H1 (cell line): ENCODE results near the gene WASL. TPM values are rescaled to one million over a fixed set of nuclear protein-coding genes. Genes with fewer than 3 reads are reported as not detected.

ENCODE experiments used
- CTCF ChIA-PET: fragments of 300-600 bp; sonication (Branson Sonifier 250); formaldehyde crosslinking; loops from one replicate; lab custom pipeline; 2021; ENCODE audit not compliant: partially characterized antibody; lab: Charles Lee
- POLR2A ChIA-PET: fragments of 300-600 bp; sonication (Branson Sonifier 250); formaldehyde crosslinking; loops from one replicate; lab custom pipeline; 2021; ENCODE audit warnings: inconsistent platforms; ENCODE audit not compliant: partially characterized antibody; lab: Charles Lee
- DNase-seq, 2 experiments: peaks; one replicate each; pipeline versions ENCODE4 v3.0.0 to v3.0.0-alpha.2; 2010 to 2022; ENCODE audit warnings: low spot score in 2 of 2, low read depth in 1 of 2, mixed read lengths in 1 of 2
- FAIRE-seq: peaks from 2 replicates; lab custom pipeline; 2011; peaks lifted over from hg19 to GRCh38; lab: Jason Lieb, UNC
- H2AFZ ChIP-seq: 2 replicates; pipeline ENCODE4 v1.8.1; 2012; ENCODE audit warnings: low read length, inconsistent platforms
- H2AK5ac ChIP-seq: 2 replicates; pipeline ENCODE4 v1.6.1; 2013; ENCODE audit warnings: low read depth, low read length
- H2BK120ac ChIP-seq: replicated peaks from 2 replicates; pipeline ENCODE3; 2013; ENCODE audit warnings: low read depth, low read length, inconsistent platforms
- H2BK12ac ChIP-seq: 2 replicates; pipeline ENCODE4 v1.6.1; 2013; ENCODE audit warnings: low read depth, low read length
- H2BK15ac ChIP-seq: 2 replicates; pipeline ENCODE4 v1.6.1; 2013; ENCODE audit warnings: low read length
- H2BK20ac ChIP-seq: 2 replicates; pipeline ENCODE4 v1.6.1; 2013; ENCODE audit warnings: low read length
- H2BK5ac ChIP-seq: 2 replicates; pipeline ENCODE4 v1.6.1; 2013; ENCODE audit warnings: low read depth, low read length
- H3K14ac ChIP-seq: 2 replicates; pipeline ENCODE4 v1.6.1; 2013; ENCODE audit warnings: inconsistent platforms; ENCODE audit not compliant: insufficient read length
- H3K18ac ChIP-seq: 2 replicates; pipeline ENCODE4 v1.6.1; 2013; ENCODE audit warnings: low read length; ENCODE audit errors: extremely low read depth
- H3K23ac ChIP-seq: 2 replicates; pipeline ENCODE4 v1.6.1; 2013; ENCODE audit warnings: inconsistent platforms; ENCODE audit not compliant: insufficient read length
- H3K23me2 ChIP-seq: 2 replicates; pipeline ENCODE4 v1.6.1; 2013; ENCODE audit warnings: low read depth, low read length
- H3K27ac ChIP-seq: 2 replicates; pipeline ENCODE4 v1.6.1; 2011; ENCODE audit warnings: low read depth, low read length, inconsistent platforms
- H3K27me3 ChIP-seq, 4 experiments: replicated peaks in 1 of 4; 1 replicate in 1 of 4; 2 replicates in 3 of 4; pipeline versions ENCODE4 v1.6.1 to v1.8.1; 2011 to 2013; ENCODE audit warnings: low read length in 3 of 4, mild to moderate bottlenecking in 3 of 4, inconsistent platforms in 2 of 4, mixed read lengths in 2 of 4, moderate library complexity in 1 of 4; ENCODE audit not compliant: control insufficient read depth in 3 of 4, insufficient read depth in 3 of 4; ENCODE audit errors: extremely low read depth in 1 of 4
- H3K36me3 ChIP-seq, 4 experiments: 2 replicates each; pipeline versions ENCODE4 v1.6.1 to v1.8.1; 2011 to 2013; ENCODE audit warnings: mild to moderate bottlenecking in 4 of 4, low read length in 3 of 4, moderate library complexity in 2 of 4, control low read depth in 1 of 4, inconsistent platforms in 1 of 4; ENCODE audit not compliant: insufficient read depth in 4 of 4, control insufficient read depth in 2 of 4
- H3K4ac ChIP-seq: replicated peaks from 2 replicates; pipeline ENCODE3; 2013; ENCODE audit warnings: low read length, low read depth, mixed read lengths, inconsistent platforms; ENCODE audit not compliant: insufficient read length
- H3K4me1 ChIP-seq, 4 experiments: replicated peaks in 1 of 4; 1 replicate in 1 of 4; 2 replicates in 3 of 4; pipeline versions ENCODE4 v1.6.1 to v1.8.1; 2011 to 2013; ENCODE audit warnings: low read length in 3 of 4, inconsistent platforms in 2 of 4, mixed read lengths in 1 of 4; ENCODE audit not compliant: insufficient read depth in 4 of 4, control insufficient read depth in 3 of 4
- H3K4me2 ChIP-seq, 2 experiments: 2 replicates each; pipeline versions ENCODE4 v1.6.1 to v1.8.1; 2011 to 2013; ENCODE audit warnings: low read depth in 2 of 2, low read length in 2 of 2, control low read depth in 1 of 2, inconsistent platforms in 1 of 2, mild to moderate bottlenecking in 1 of 2; ENCODE audit not compliant: insufficient read depth in 1 of 2
- H3K4me3 ChIP-seq, 4 experiments: fragments of 200-600, 300-600 bp in 1 of 4; sonication (generic), shearing (Covaris generic), sonication (Bioruptor Twin) in 1 of 4; 2 replicates each; pipeline versions ENCODE4 v1.5.1 to v1.8.1; 2011 to 2016; ENCODE audit warnings: low read length in 4 of 4, low read depth in 3 of 4, control low read depth in 2 of 4, inconsistent platforms in 2 of 4, mild to moderate bottlenecking in 2 of 4, mixed read lengths in 1 of 4, moderate library complexity in 1 of 4; ENCODE audit not compliant: insufficient read depth in 2 of 4; ENCODE audit errors: extremely low read depth in 1 of 4
- H3K56ac ChIP-seq: replicated peaks from 2 replicates; pipeline ENCODE3; 2013; ENCODE audit warnings: low read depth, mild to moderate bottlenecking, mixed read lengths, low read length, inconsistent platforms; ENCODE audit not compliant: insufficient read length
- H3K79me1 ChIP-seq: 2 replicates; pipeline ENCODE4 v1.6.1; 2013; ENCODE audit warnings: low read depth, low read length, control low read depth
- H3K79me2 ChIP-seq, 2 experiments: 2 replicates each; pipeline versions ENCODE4 v1.6.1 to v1.8.1; 2012 to 2013; ENCODE audit warnings: low read length in 2 of 2, mild to moderate bottlenecking in 2 of 2, inconsistent platforms in 1 of 2; ENCODE audit not compliant: insufficient read depth in 2 of 2, control insufficient read depth in 1 of 2
- H3K9ac ChIP-seq, 4 experiments: replicated peaks in 1 of 4; 1 replicate in 1 of 4; 2 replicates in 3 of 4; pipeline versions ENCODE4 v1.6.1 to v1.8.1; 2011 to 2013; ENCODE audit warnings: low read depth in 3 of 4, low read length in 3 of 4, control low read depth in 2 of 4, mild to moderate bottlenecking in 2 of 4, moderate library complexity in 2 of 4, inconsistent platforms in 1 of 4; ENCODE audit errors: extremely low read depth in 1 of 4
- H3K9me3 ChIP-seq, 2 experiments: 2 replicates each; pipeline versions ENCODE4 v1.6.1 to v1.8.1; 2012 to 2013; ENCODE audit warnings: mild to moderate bottlenecking in 2 of 2, moderate library complexity in 2 of 2, control low read depth in 1 of 2, inconsistent platforms in 1 of 2, low read depth in 1 of 2, low read length in 1 of 2, mixed read lengths in 1 of 2; ENCODE audit not compliant: insufficient read depth in 2 of 2
- H4K20me1 ChIP-seq, 2 experiments: replicated peaks in 1 of 2; 2 replicates each; pipeline versions ENCODE3 to v1.8.1; 2011 to 2013; ENCODE audit warnings: inconsistent platforms in 2 of 2, low read length in 2 of 2, mild to moderate bottlenecking in 1 of 2; ENCODE audit not compliant: insufficient read depth in 2 of 2, control insufficient read depth in 1 of 2
- H4K5ac ChIP-seq: 2 replicates; pipeline ENCODE4 v1.6.1; 2013; ENCODE audit warnings: low read length, low read depth, mixed read lengths, inconsistent platforms; ENCODE audit not compliant: insufficient read length
- H4K8ac ChIP-seq: 2 replicates; pipeline ENCODE4 v1.8.0; 2013; ENCODE audit warnings: mild to moderate bottlenecking, moderate library complexity, low read length, inconsistent platforms; ENCODE audit not compliant: insufficient read depth; ENCODE audit errors: extremely low read depth
- H4K91ac ChIP-seq: replicated peaks from 2 replicates; pipeline ENCODE3; 2013; ENCODE audit warnings: low read length, mixed read lengths, inconsistent platforms; ENCODE audit not compliant: insufficient read length
- CTCF ChIP-seq, 3 experiments: IDR thresholded peaks; 1 replicate in 2 of 3; 2 replicates in 1 of 3; pipeline versions ENCODE4 v1.5.1 to v1.6.1; 2011; ENCODE audit warnings: low read length in 3 of 3, mild to moderate bottlenecking in 3 of 3, inconsistent platforms in 2 of 3, low read depth in 1 of 3, moderate library complexity in 1 of 3; ENCODE audit not compliant: insufficient read depth in 1 of 3; ENCODE audit errors: control extremely low read depth in 1 of 3
- KDM4A ChIP-seq: IDR thresholded peaks from one replicate; pipeline ENCODE4 v1.7.1; 2012; ENCODE audit warnings: low read depth, mild to moderate bottlenecking, moderate library complexity, low read length, inconsistent platforms; ENCODE audit not compliant: severe bottlenecking
- SUZ12 ChIP-seq: fragments of 200-600 bp; sonication (generic); IDR thresholded peaks from 2 replicates; pipeline ENCODE4 v1.6.1; 2012; ENCODE audit warnings: mild to moderate bottlenecking, inconsistent platforms, low read length, moderate library complexity, mixed read lengths
- TCF12 ChIP-seq: IDR thresholded peaks from 2 replicates; pipeline ENCODE4 v1.6.1; 2011; ENCODE audit warnings: low read depth, mild to moderate bottlenecking, low read length
- WGBS, 2 experiments: shearing (Covaris generic) in 1 of 2; methylation state at CpG; one replicate each; pipeline versions ENCODE4 v1.1.6 to v1.1.7; 2013 to 2015; ENCODE audit warnings: low lambda C conversion rate in 2 of 2, mixed read lengths in 2 of 2, inconsistent platforms in 1 of 2, low coverage in 1 of 2, missing lambda C conversion rate in 1 of 2; ENCODE audit not compliant: insufficient replicate concordance in 2 of 2, insufficient coverage in 1 of 2, insufficient read length in 1 of 2; ENCODE audit errors: extremely low coverage in 1 of 2, missing lambda C conversion rate in 1 of 2; 5-methylcytosine and 5-hydroxymethylcytosine counted together
- polyA plus RNA-seq, 7 experiments: library from polyadenylated mRNA; depleted of rRNA in 3 of 7; stranded (reverse) in 5 of 7; unstranded in 2 of 7; fragments of >200 nt in 5 of 7; fragments of 200-250 nt in 2 of 7; gene quantifications; 1 replicate in 5 of 7; 2 replicates in 1 of 7; 4 replicates in 1 of 7; pipeline versions ENCODE4 v1.2.1 to v1.2.3, GENCODE V29; 2011 to 2013; ENCODE audit warnings: missing spikeins in 2 of 7, mixed read lengths in 2 of 7
- total RNA-seq: library from RNA; stranded (reverse); fragmentation: NEBNext Ultra II Directional; extraction: Animal tissue kit (Norgen Biotek cat#: 25700); gene quantifications from 2 replicates; pipeline ENCODE4 v1.2.1, GENCODE V29; 2021

WASL gene
- total and polyA plus RNA-seq, 2 of the 8 experiments (the other 6 are each of a cell fraction or from before 2014, with no cell fraction given): 7.7 to 38.9 TPM

- H4K5ac ChIP-seq: no peak overlapping the region
- no peak overlapping the region for H2BK15ac ChIP-seq
- H4K91ac ChIP-seq: no peak overlapping the region
- H3K4ac ChIP-seq: no peak overlapping the region
- no peak for TF ChIP-seq CTCF (IDR thresholded peaks at IDR 0.05; ENCODE audit: control extremely low read depth in 1 of 3, insufficient read depth in 1 of 3, low read depth in 1 of 3, low read length in 3 of 3)
- no peak for TF ChIP-seq TCF12
- no peak for TF ChIP-seq KDM4A
- TF ChIP-seq SUZ12: no peak
- WGBS, 2 experiments: 90% methylated on average over 1 of the region's 1 CpG; no CpG with 5 or more reads in 1 of the 2 experiments
- peaks cover 0 to 2% (median 0%) of the 10 kb centered on the region in 4 experiments; a peak in 1 of 7 replicates for H3K4me1 ChIP-seq
- H2BK20ac ChIP-seq: no peak overlapping the region
- no peak overlapping the region for H3K14ac ChIP-seq
- no peak overlapping the region for H3K4me2 ChIP-seq
- no peak overlapping the region for H4K8ac ChIP-seq
- DNase-seq (no peak), FAIRE-seq (no peak)
- H3K27ac ChIP-seq: no peak overlapping the region
- no peak overlapping the region for H2AFZ ChIP-seq
- H3K27me3 ChIP-seq: no peaks in the 10 kb centered on the region
- H3K4me3 ChIP-seq: no peak overlapping the region
- H3K9ac ChIP-seq: no peak overlapping the region
- H3K56ac ChIP-seq: no peak overlapping the region
- ChIA-PET CTCF (interaction anchor here (0.6 to 1.2 kb wide), 6 partner anchors 9 to 215 kb away, joined by 3 to 5 read pairs (median 3); no protein-coding TSS in a partner anchor), POLR2A (no interaction called here)
- H2BK120ac ChIP-seq: no peak overlapping the region
- no peak overlapping the region for H3K18ac ChIP-seq
- no peak overlapping the region for H2AK5ac ChIP-seq
- H4K20me1 ChIP-seq: no peaks in the 10 kb centered on the region
- no peaks in the 10 kb centered on the region for H3K36me3 ChIP-seq
- no peaks in the 10 kb centered on the region for H3K23me2 ChIP-seq
- H3K23ac ChIP-seq: no peak overlapping the region
- H3K9me3 ChIP-seq: peaks cover 0 to 2% of the 10 kb centered on the region in 2 experiments; a peak in 1 of 4 replicates
- H2BK5ac ChIP-seq: no peak overlapping the region
- no peaks in the 10 kb centered on the region for H3K79me2 ChIP-seq
- no peaks in the 10 kb centered on the region for H3K79me1 ChIP-seq
- H2BK12ac ChIP-seq: no peak overlapping the region
Measured at GRCh38 chr7:123657304-123657685, 91.5 kb downstream of the WASL start.
